Epithelial cell of esophagus (primary cell): Measurements from ENCODE around the gene RAB31.
A peak's percentile ranks its signal among the peaks of the same experiment; 100 is the strongest.

ENCODE experiments used
- DNase-seq: peaks from one replicate; pipeline ENCODE4 v3.0.0; 2010; ENCODE audit warnings: low read depth
- H3K4me3 ChIP-seq: 2 replicates; pipeline ENCODE4 v1.5.1; 2011; ENCODE audit warnings: mild to moderate bottlenecking, low read length, control low read depth
- CTCF ChIP-seq: IDR thresholded peaks from 2 replicates; pipeline ENCODE4 v1.5.1; 2011; ENCODE audit warnings: low read depth, mild to moderate bottlenecking, low read length, control low read depth, inconsistent platforms; ENCODE audit not compliant: insufficient read depth; ENCODE audit errors: missing control alignments

Gene RAB31

GRCh38 chr18:9808295-9809241, 100.5 kb downstream of the RAB31 start:
- peak overlapping the region; percentile 28 for H3K4me3 ChIP-seq
- TF ChIP-seq CTCF = no peak
- DNase-seq = peak; percentile 45

- TF ChIP-seq CTCF = no peak
- no peak for DNase-seq
These were observed 101.6 kb downstream of the RAB31 start for GRCh38 chr18:9809697-9810096.

GRCh38 chr18:9810299-9810698, 102.2 kb downstream of the RAB31 start:
- no peak for TF ChIP-seq CTCF
- H3K4me3 ChIP-seq = no peak overlapping the region
- DNase-seq = no peak

More at GRCh38 chr18:9809697-9810096, 101.6 kb downstream of the RAB31 start:
- no peak overlapping the region for H3K4me3 ChIP-seq

- no peak for DNase-seq
- no peak overlapping the region for H3K4me3 ChIP-seq
- TF ChIP-seq CTCF = no peak
These were observed 103.0 kb downstream of the RAB31 start for GRCh38 chr18:9810994-9811705.

- H3K4me3 ChIP-seq = no peak overlapping the region
- DNase-seq = no peak
- TF ChIP-seq CTCF = no peak
These were observed 103.9 kb downstream of the RAB31 start for GRCh38 chr18:9811978-9812377.

GRCh38 chr18:9814431-9814830, 106.3 kb downstream of the RAB31 start:
- no peak overlapping the region for H3K4me3 ChIP-seq
- peak; percentile 40 for DNase-seq
- TF ChIP-seq CTCF = no peak
